GM19043 (cell line): ENCODE results near the gene MRPS6.

Source experiments
- ATAC-seq: cut with Tn5 transposase; IDR thresholded peaks from one replicate; pipeline ENCODE4 v1.9.1; 2021; ENCODE audit warnings: low read depth; ENCODE audit not compliant: unreplicated experiment

Gene MRPS6

DNA sequence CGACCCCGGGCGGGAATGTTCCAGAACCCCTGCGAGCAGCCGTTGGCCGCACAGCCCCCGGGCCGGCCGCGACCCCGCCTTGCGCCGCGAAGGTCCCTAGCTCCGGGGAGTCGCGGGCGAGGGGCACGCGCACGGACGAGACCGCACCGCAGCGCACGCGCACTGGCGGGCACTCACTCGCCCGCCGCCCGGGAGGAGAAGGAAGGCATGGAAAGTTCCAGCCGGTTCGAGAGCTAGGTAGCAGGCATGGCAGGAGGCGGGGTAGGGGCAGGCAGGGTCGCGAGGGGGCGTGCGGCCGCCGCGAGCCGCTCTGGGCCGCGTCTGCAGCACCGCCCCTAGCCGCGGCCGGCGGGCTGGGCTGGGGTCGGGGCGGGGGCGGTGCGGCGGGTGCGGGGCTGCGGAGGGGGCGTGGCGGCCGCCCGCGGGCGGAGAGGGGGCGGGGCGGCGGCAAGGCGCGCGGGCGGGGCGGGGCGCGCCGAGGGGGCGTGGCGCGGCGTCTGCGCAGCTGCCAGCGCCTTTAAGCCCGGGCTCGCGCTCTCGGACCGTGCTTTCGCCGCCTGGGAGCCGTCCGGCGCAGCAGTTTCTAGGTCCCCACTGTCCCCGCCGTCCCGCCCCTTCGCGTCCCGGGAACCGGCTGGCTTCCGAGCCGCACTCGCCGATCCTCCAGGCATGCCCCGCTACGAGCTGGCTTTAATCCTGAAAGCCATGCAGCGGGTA, at the start of gene MRPS6, which contains the start of gene SLC5A3:
Gene MRPS6 (plus strand): TSS at position 547 of the 717 bp plus-strand sequence. CDS start 123 bp downstream, at position 670.
Gene SLC5A3 (plus strand): TSS at position 547 of the 717 bp plus-strand sequence. CDS start 21,621 bp downstream, outside the sequence.
- ATAC-seq = peak; percentile 62

GRCh38 chr21:34023691-34024373, 49.5 kb upstream of the MRPS6 start:
- no peak for ATAC-seq

DNA sequence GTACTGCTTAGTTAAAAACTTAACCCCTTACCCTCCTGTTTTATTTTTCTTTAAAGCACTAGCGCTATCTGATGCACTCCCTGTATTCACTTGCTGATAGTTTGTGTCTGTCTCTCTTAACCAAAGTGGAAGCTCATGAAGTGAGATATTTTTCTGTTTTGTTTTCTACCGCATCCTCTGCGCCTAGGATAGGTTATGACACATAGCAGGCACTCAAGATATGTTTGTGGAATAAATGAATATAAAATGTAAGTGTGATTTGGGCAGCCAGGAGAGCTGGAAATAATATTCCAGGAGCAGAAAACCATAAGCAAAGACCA, 49.0 kb upstream of the MRPS6 start:
- ATAC-seq = no peak

DNA sequence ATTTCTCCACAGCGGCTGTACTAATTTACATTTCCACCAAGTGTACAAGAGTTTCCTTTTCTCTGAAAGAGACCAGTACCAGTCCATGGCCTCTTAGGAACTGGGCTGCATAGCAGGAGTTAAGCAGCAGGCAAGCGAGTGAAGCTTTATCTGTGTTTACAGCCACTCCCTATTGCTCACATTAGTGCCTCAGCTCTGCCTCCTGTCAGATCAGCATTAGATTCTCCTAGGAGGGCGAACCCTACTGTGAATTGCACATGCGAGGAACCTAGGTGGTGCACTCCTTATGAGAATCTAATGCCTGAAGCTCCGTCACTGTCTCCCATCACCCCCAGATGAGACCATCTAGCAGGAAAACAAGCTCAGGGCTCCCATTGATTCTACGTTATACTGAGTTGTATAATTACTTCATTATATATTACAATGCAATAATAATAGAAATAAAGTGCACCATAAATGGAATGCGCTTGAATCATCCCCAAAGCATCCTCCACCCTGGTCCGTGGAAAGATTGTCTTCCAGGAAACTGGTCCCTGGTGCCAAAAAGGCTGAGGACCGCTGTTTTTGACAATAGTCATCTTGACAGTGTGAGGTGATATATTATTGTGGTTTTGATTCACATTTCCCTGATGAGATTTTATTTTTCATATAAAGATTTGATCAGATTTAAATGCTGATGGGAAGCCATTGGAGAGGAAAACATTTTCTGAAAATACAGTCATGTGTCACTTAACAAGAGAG, 45.5 kb upstream of the MRPS6 start:
- ATAC-seq = no peak

GRCh38 chr21:34029743-34030528, 43.4 kb upstream of the MRPS6 start:
- peak; percentile 90 for ATAC-seq

DNA sequence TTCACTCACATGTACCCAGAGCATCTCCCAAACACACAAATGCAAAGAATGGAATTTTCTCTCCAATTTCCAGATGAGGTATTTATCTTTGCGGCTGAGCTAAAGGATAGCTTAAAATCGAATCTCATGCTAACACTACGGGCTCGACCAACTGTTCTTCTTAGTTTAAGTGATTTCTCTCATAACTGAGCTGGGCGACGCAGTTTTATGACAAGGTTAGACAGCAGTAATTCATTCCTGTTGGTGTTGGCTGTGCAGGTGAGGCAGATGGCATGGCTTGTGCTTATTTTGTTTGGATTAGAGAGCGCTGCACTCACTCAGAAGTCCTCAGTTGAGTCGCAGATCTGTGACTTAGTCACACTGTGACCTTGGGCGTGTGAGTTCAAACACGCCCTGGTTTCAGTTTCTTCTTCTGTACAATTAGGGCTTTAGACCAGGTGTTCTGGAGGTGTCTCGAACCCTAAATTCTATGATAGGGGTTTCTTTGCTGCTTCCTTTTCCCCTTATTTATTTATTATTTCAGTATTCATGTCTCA, 41.5 kb upstream of the MRPS6 start:
- no peak for ATAC-seq

DNA sequence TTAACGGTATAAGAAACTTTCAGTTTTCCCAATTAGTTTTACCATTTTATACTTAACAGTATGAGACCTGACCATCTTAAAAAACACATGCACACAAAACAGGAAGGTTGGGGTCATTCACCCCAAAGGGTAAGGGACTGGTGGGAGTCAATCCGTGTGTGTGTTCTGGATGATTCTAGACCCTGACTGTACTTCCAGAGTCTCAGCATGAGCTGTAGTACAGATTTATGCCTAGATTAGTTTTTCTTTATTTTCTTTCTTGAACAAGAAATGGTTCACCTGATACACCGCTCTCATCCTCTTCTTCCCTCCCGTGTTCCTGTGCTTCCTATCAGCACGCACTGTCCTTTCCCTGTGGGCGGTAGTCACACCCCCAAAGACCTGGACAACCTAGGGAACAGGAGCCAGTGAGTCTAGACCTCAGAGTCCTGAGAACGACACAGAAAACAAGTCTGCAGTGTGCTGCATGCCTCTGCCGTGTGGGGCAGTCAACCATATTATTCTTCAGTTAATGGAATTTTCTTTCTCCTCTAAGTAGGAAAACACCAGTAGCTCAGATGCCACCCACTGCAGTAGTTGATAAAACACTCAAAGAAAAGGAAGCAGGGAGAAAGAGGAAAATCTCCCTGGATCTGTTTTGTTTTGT, 38.9 kb upstream of the MRPS6 start:
- no peak for ATAC-seq

- ATAC-seq = no peak
Measured at GRCh38 chr21:34035619-34036354, 37.6 kb upstream of the MRPS6 start.

GRCh38 chr21:34037009-34037795, 36.2 kb upstream of the MRPS6 start:
- ATAC-seq = no peak

DNA sequence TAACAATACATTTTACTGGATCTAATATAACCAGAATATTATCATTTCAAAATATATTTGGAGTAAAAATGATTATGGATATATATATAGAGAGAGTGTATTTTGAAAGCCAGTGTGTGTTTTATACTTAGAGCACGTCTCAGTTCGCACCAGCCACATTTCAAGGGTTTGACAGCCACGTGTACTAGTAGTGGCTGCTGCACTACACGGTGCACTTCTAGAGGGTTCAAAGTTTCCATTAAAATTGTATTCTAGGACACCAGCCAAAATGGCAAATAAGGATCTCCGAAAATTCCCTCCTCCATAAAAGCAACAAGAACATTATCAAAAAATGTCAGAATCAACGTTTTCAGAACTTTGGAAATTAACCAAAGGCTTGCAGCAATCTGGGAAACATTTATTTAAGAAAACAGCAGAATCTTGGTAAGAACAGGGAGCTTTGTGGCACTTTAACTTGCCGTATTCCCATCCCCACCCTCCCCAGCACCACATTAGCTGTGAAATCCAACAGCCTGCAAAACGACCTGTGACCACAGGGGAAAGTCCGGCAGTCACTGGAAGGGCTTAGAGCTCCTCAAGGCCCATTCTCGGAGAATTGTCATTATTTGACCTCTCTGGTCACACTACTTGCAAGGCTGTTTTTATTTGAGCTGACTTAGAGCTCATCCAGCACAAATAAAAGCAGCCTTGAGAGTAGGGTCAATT, 33.5 kb upstream of the MRPS6 start:
- ATAC-seq = no peak

DNA sequence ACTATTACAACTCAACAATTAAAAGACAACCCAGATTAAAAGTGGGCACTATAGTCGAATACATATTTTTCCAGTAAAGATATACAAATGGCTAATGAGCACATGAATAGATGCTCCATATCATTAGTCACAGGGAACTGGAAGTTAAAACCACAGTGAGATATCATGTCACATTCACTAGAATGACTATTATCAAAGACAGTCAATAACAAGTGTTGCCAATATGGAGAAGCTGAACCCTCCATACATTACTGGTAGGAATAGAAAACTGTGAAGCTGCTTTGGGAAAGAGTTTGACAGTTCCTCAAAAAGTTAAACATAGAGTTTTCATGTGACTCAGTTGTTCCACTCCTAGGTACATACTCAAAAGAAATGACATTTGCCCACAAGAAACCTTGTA, 30.6 kb upstream of the MRPS6 start:
- no peak for ATAC-seq

- ATAC-seq = no peak
Measured at GRCh38 chr21:34043333-34043732, 30.0 kb upstream of the MRPS6 start.

DNA sequence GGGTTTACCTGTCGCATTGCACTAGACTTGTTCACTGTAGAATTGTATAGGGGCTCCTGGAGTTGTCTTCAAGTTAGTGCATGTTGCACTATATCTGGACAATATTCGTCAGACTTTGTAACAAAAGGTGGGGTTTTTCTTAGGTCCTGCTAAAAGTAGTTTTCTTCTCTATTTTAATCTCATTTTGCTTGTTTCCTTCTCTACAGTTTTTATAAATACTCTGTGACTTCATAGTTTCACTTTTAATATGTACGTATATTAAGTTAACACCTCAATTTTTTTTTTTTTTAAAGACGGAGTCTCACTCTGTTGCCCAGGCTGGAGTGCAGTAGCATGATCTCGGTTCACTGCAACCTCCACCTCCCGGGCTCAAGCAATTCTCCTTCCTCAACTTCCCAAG, 26.5 kb upstream of the MRPS6 start:
- no peak for ATAC-seq

- ATAC-seq = no peak
Measured at GRCh38 chr21:34047835-34048234, 25.5 kb upstream of the MRPS6 start.

GRCh38 chr21:34052171-34052570, 21.2 kb upstream of the MRPS6 start:
- no peak for ATAC-seq

DNA sequence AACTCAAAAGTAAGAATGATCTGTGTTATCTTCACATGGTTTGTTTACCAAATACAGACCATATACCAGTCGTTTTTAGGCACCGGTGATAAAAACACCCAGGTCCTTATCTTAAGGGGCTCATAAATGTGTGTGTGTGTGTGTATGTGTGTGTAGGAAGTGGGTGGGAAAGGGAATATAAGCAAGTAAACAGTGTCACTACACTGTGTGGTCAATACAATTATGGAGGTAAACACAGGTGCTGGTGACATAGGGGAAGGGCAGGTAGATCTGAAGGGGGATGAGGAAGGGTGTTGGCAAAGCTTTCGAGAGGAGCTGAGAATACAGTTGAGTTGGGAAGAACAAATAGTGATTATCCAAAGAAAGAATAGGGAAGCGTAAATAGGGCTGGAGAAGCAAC, 19.1 kb upstream of the MRPS6 start:
- ATAC-seq = no peak

- ATAC-seq = no peak
Measured at GRCh38 chr21:34055615-34056014, 17.8 kb upstream of the MRPS6 start.

GRCh38 chr21:34061983-34062382, 11.4 kb upstream of the MRPS6 start:
- no peak for ATAC-seq
